NCI-H2107 treated with DMSO at 0.1 percent for 48 hours (cell line): Measurements from ENCODE around the gene ATP8A2.

Experiments used
- DNase-seq: peaks from one replicate; lab custom pipeline; 2025; ENCODE audit not compliant: unreplicated experiment; lab: John Stamatoyannopoulos, UW

The ATP8A2 gene

GRCh38 chr13:25990801-25991200 is 619.0 kb downstream of the ATP8A2 start:
- DNase-seq = no peak

GRCh38 chr13:25992076-25992475 is 620.3 kb downstream of the ATP8A2 start:
- DNase-seq = no peak

GRCh38 chr13:26007261-26008125 is 635.7 kb downstream of the ATP8A2 start:
- DNase-seq = no peak

- no peak for DNase-seq
Measured at GRCh38 chr13:26010487-26011207, 638.9 kb downstream of the ATP8A2 start.

DNA sequence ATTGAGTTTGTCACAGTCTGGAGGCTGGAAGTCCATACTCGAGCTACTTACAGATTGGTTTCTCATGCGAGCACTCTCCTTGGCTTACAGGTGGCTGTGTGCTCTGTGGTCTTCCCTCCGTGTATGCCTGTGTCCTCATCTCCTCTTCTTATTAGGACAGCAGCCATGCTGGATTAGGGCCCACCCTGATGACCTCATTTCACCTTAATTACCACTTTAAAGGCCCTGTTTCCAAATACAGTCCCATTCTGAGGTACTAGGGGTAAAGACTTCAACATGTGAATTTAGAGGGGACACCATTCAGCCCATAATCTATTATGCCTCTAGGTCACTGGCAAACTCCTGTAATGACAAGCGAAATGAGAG is 639.4 kb downstream of the ATP8A2 start:
- DNase-seq = no peak

DNA sequence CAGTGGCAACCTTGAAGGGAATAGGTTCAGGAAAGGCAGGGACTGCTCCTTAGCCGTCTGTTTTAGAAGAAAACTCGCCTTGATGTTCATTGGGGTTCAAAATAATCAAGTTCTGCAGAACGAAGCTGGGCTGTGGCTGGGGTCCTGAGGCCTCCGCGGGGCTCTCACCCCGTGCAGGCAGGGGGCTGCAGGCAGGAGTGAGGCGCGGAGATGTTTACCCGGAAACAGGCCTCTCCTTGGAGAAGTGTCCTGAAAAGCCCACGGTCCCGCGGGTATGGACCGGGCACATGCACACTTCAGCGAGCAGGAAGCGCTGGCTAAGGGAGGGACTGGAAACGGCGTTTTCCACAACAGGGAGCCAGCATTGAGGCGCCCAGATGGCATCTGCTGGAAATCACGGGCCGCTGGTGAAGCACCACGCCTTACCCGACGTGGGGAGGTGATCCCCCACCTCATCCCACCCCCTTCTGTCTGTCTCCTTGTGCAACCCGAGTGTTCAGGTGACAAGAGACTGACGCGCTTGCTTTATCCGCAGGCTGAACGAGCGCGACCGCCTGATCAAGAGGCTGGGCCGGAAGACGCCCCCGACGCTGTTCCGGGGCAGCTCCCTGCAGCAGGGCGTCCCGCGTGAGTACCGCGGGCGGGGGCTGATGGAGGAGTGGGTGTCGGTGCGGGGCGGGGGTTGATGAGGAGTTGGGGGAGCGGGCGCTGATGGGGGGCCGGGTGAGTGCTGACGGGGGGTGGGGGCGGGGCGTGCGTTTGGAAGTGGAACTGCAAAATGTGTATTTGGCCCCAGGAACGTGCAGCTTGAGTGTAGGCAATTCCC is 640.4 kb downstream of the ATP8A2 start:
- DNase-seq = no peak

DNA sequence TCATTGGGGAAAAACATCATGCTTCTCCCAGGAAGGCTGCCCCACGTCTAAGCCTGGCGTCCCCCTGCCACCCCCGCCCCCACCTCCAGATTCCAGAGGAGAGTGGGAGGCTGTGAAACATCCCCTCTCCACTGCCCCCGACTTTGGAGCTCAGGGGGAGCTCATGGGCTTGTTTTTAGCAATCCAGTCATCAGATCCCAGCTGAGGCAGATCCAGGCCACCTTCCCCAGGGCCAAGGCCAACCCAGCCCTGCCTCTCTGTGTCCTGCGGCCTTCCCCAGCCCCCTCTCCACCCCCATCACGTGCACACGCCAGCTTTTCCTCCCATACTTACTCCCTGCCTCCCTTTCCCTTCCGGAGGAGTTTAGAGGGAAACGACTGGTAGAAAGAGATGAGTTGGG is 641.2 kb downstream of the ATP8A2 start:
- no peak for DNase-seq

- no peak for DNase-seq
Measured at GRCh38 chr13:26015271-26016125, 643.7 kb downstream of the ATP8A2 start.

DNA sequence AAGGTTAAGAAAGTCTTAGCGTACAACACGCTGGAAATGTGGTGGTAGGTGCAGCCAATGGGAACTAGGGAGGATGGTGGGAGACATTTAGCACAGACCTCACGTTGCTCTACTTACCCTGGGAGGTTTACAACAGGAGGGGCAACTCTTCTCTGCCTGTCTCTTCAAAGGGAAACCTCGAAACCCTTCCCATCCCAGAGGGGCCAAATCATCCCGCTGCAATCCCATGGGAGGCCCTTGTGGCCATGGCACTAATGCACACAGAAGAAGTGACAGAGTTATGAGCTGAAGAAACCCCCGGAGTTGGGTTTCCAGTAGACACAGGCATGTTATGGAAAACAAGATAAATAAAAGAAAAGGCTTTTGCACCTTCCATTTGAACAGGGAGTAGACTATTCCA is 644.4 kb downstream of the ATP8A2 start:
- no peak for DNase-seq

DNA sequence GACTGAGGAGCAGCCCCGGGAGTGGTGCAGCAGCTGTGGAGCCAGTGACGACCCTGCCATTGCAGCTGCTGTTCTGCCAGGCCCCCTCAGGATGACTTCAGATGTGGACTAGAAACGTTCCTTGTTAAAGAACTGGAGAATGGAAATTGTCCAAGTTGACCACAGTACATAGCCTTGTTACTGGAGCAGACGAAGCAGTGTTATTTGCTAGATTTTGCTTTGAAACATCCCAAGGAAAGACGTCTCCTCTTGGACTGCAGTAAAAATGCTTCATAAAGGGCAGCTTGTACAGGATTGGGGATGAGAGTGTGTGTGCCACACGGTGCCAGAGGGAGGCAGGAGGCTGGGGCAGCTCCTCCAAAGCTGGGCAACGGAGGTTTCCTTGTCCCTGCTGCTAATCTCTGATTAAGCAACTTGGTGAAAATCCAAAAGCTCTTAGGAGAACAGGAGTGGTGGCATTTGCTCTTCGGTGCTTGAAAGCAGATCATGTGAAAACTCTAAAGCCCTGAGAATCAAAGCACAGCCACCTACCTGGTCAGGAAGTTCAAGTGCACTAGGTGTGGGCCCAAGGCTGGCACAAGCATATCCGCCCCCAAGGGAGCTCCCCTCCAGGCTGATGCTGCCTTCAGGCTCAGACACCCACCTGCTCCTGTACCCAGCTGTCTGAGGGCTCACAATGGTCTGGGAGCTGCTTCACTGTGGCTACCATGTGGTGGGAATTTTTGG is 645.6 kb downstream of the ATP8A2 start:
- DNase-seq = no peak

- DNase-seq = no peak
Measured at GRCh38 chr13:26017932-26018665, 646.3 kb downstream of the ATP8A2 start.

DNA sequence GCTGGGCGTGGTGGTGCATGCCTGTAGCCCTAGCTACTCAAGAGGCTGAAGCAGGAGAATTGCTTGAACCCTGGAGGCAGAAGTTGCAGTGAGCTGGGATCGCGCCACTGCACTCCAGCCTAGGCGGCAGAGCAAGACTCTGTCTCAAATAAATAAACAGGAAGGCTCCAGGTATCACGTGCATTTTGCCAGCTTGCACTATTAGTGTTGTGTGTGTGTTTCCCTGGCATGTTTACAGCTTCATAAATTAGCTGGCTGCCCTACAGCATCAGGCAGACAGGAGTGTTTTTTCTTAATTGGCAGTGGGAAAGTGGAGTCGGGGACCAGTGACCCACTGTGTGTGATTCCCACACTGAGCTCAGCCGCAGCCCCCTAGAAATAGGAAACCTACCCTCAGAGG is 647.5 kb downstream of the ATP8A2 start:
- no peak for DNase-seq

DNA sequence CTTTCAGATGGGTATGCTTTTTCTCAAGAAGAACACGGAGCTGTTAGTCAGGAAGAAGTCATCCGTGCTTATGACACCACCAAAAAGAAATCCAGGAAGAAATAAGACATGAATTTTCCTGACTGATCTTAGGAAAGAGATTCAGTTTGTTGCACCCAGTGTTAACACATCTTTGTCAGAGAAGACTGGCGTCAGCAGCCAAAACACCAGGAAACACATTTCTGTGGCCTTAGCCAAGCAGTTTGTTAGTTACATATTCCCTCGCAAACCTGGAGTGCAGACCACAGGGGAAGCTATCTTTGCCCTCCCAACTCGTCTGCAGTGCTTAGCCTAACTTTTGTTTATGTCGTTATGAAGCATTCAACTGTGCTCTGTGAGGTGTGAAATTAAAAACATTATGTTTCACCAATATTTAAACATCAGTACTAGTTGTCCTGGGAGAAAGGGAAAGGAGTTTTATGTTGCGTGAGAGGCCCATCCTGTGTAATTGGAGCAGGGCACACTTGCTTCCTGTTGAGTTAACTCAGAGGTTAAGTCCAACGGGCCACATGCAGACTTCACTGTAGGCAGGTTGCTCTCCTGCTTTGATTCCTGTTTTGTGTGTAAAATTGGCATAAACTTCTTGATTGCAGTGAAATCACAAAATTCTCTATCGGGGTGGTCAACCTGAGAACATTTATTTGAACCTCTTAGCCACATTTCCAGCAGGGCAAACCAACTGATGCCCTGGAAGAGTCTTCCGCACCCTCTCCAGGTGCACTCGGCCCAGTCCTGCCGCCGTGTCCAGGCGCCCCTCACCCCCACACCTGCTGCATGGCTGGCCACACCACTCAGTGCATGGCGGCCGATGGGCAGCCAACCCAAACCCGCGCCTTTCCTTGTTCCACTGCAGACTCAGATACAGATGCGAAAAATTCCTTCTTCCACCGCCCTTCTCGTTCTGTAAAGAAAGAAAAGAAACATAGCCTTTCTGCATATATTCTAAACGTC is 648.4 kb downstream of the ATP8A2 start:
- peak; percentile 32 for DNase-seq

DNA sequence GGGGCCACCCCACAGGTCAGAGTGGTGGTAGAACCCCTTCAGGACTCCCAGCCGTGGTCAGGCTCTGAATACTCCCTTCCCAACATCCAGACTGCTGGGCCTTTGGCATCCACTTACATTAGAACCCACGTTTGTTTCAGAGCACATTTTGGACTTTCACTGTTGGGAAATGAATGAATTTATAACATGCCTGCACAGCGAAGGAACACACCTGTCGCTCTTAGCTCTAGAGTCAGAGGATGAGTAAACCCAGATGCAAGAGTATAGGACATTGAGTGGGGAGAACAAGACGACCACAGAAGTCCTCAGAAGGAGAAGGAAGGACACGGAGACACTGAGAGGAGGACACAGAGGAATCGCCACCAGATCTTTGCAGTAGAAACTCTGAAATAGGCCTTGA is 649.1 kb downstream of the ATP8A2 start:
- DNase-seq = no peak

- no peak for DNase-seq
Measured at GRCh38 chr13:26021516-26021915, 649.7 kb downstream of the ATP8A2 start.

- DNase-seq = no peak
Measured at GRCh38 chr13:26021956-26022355, 650.2 kb downstream of the ATP8A2 start.

DNA sequence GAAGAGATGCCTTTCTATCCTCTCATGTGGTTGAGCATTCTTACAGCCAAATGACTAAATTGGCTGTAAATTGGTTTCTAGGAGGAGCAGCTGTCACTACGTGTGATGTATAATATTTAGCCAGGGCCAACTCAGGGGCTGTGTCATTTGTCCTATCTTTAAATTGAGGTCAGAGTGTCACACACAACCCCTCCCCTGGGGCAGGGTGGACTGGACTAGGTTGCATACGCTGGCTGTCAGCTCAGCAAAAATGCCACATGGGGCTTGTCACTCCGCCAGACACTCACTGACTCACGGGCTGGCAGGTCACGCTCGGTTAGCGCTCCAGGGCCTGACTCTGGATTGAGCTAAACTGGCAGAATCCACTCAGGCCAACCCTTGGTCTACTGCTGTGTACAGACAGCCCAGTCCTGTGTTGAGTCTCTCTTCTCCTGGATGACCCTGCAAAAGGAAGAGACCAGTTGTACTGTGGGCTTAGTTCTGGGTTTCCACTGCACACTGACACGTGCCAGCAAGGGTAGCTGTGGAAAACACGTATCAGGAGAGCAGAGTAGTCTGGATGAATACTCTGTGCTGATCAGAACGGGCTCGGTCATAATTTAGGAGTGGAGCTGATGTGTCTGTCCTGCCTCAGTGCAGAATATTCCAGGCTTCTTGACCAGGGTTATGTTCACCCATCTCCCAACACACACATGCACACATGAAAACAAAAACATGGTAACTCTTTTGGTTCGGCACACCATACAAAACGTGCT is 650.9 kb downstream of the ATP8A2 start:
- DNase-seq = peak; percentile 49
